Activated naive CD4-positive, alpha-beta T cell treated with anti-CD3 and anti-CD28 coated beads, Interleukin-2, amount 50 U/mL, for 16 hours (primary cell): ENCODE measurements around the gene CPLX3.

Experiments
- DNase-seq: peaks from one replicate; pipeline ENCODE4 v3.0.0-alpha.2; 2020

Gene CPLX3

DNA sequence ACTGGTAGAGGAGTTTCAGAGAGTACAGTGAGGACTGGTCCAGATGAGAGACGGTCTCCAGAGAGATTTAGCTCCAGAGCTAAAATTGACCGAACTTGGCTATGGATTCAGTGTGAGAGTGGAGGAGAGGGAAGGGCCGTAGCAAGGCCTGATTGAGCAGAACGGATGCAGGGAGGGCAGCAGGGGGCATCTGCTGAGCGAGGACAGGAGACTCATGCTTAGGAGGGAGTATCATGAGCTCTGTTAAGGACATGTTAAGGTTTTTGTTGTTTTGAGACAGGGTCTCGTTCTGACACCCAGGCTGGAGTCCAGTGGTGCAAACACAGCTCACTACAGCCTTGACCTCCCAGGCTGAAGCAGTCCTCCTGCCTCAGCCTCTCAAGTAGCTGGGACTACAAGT, 21.5 kb upstream of the CPLX3 start:
- no peak for DNase-seq

DNA sequence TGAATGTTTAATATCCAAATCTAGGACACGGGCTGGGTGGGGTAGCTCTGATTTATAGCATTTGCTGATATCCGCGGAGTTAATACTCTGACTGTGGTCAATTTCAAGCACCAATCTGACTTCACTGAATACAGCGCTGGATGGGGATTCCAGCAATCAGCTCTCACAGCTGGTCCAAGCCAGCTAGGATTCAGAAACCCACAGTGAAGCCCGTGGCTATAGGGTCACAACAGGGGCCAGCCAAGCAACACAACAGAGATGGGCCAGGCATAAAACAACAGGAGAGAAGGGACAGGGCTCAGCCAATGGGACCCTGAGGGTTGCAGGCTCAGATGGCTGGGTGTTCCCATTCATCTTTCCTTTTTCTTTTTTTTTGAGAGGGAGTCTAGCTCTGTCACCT, 19.1 kb upstream of the CPLX3 start:
- no peak for DNase-seq

- DNase-seq: no peak
These were observed 18.2 kb upstream of the CPLX3 start for GRCh38 chr15:74808078-74808839.

- no peak for DNase-seq
These were observed 17.6 kb upstream of the CPLX3 start for GRCh38 chr15:74808840-74809229.

GRCh38 chr15:74809242-74809641, 17.2 kb upstream of the CPLX3 start:
- no peak for DNase-seq

DNA sequence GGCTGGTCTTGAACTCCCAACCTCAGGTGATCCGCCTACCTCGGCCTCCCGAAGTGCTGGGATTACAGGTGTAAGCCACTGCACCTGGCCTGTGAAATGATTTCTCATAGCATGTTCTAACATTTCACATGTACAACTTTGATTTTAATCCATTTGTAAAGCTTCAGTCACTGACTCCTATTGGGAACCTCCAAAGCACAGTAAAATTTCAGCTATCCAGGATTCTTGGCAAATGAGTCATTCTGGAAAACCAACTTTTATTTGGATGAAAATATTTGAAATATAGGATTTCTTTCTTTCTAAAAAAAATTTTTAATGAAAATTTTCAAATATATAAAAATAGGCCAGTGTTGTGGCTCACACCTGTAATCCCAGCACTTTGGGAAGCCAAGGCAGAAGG, 16.5 kb upstream of the CPLX3 start:
- DNase-seq: no peak

GRCh38 chr15:74812533-74812932, 13.9 kb upstream of the CPLX3 start, which contains the start of gene LMAN1L:
LMAN1L (plus strand) TSS chr15:74812835; CDS start chr15:74812855, 20 bp downstream.
- DNase-seq: no peak

- no peak for DNase-seq
These were observed 11.1 kb upstream of the CPLX3 start for GRCh38 chr15:74815121-74815934.

GRCh38 chr15:74815961-74816360, 10.5 kb upstream of the CPLX3 start:
- no peak for DNase-seq

- DNase-seq: no peak
These were observed 9.6 kb upstream of the CPLX3 start for GRCh38 chr15:74816624-74817369.

GRCh38 chr15:74817370-74817737, 9.1 kb upstream of the CPLX3 start:
- DNase-seq: no peak

GRCh38 chr15:74820056-74820455, 6.4 kb upstream of the CPLX3 start:
- no peak for DNase-seq

GRCh38 chr15:74821091-74821789, 5.2 kb upstream of the CPLX3 start:
- no peak for DNase-seq

- DNase-seq: no peak
These were observed 4.7 kb upstream of the CPLX3 start for GRCh38 chr15:74821790-74822158.

- DNase-seq: no peak
These were observed 4.2 kb upstream of the CPLX3 start for GRCh38 chr15:74822233-74822632.

- no peak for DNase-seq
These were observed 3.1 kb upstream of the CPLX3 start for GRCh38 chr15:74823324-74823723.

GRCh38 chr15:74824976-74825375, 1.5 kb upstream of the CPLX3 start:
- no peak for DNase-seq

GRCh38 chr15:74825866-74826265, 561 bp upstream of the CPLX3 start:
- no peak for DNase-seq

DNA sequence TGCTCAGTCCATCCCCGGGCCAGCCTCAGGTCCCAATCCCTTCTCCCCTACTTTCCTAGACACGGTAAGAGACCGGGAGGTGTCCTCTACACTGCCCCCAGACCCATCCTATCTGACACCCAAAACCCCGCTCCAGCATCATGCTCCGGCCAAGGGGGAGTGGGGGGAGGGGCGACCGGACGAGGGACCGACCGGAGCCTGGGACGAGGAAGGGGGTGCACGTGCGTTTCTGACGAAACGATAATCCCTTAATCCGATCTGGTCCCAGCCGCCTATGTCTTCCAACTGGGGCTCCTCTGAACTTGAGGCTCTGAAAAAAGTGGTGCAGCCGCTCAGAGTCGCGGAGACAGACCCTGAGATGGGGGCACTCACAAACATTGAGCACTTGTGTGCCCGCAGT, 494 bp downstream of the CPLX3 start:
- DNase-seq: no peak

DNA sequence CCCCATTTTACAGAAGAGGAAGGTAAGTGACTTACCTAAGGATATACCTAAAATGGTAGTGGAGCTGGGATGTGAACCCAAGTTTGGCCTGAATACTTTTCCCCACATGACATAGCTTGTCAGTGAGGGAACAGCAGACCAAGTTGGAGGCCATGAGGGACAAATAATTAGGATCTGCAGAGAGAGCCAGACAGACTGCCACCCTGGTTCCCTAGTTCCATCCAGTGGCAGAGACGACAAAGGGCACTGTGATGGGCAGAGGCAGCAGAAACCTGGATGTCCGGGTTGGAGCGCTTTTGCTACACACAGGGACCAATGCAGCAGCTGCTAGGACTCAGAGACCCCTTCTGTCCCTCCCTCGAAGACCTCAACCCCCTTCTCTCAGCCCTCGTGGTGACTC, 1.2 kb downstream of the CPLX3 start:
- no peak for DNase-seq

- DNase-seq: no peak
These were observed 2.4 kb downstream of the CPLX3 start for GRCh38 chr15:74828835-74829234.

- no peak for DNase-seq
These were observed 3.1 kb downstream of the CPLX3 start for GRCh38 chr15:74829486-74829885.

DNA sequence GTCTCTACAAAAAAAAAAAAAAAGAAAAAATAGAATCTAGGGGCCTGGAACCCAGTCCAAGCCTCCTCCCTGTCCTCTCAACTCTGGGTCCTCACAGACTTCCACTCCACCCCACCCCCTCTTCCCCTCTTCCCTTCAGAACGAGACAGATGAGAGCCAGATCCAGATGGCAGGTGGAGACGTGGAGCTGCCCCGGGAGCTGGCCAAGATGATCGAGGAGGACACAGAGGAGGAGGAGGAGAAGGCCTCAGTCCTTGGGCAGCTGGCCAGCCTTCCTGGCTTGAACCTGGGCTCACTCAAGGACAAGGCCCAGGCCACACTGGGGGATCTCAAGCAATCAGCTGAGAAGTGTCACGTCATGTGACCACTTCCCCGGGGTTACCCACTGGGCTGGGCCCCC, 3.6 kb downstream of the CPLX3 start:
- no peak for DNase-seq
